COLO668 (cell line): ENCODE data around the gene HRK.

Experiments used
- DNase-seq: peaks from one replicate; lab custom pipeline; 2025; ENCODE audit not compliant: unreplicated experiment; lab: John Stamatoyannopoulos, UW

Gene HRK

GRCh38 chr12:116870306-116870705, 10.9 kb downstream of the HRK start:
- no peak for DNase-seq

DNA sequence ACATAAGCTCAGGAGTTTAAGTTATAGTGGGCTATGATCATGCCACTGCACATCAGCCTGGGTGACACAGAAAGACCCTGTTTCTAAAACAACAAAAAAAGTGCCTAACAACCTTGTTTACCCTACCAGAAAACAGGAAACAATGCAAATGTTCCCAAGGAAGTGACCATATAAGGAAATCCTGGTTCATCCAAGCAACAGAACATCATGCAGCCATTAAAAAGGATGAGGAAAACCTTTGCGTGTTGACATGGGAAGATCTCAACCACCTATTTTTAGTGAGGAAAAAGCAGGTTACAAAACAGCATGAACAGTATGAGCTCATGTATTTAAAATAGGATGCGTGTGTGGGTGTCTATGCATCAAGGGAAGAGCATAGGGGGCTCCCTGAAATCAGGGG, 13.7 kb downstream of the HRK start:
- no peak for DNase-seq

DNA sequence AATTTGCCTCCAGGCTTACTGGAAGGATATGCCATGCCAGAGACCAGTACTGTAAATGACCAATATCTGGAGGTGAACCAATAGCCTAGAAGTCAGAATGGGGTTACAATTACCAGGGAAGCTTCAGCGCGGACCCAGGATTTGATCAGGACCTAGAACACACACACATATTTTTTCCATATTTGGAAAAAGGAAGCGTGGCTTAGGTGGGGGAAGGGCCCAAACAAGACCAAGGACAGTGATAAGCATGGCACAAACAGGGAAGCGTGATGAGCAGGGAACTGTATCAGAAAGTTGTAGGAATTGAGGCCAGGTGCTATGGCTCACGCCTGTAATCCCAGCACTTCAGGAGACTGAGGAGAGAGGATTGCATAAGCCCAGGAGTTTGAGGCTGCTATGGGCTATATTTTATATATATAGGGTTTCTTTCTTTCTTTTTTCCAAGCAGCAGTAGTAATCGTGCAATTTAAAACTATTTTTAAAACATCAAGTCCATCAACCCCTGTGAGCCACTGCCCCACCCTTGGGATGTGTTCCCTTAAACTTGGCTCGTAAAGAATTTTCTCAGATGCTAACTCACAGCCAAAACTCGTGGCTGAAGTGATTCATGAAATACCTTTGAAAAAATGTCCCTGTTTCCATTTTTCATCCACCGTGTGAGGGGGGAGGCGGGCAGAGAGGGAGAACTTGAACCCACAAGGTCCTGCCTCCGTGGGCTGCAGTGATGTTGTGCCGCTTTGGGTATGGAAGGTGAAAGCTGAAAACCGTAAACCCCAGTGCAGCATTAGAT, 16.7 kb downstream of the HRK start:
- DNase-seq = no peak

DNA sequence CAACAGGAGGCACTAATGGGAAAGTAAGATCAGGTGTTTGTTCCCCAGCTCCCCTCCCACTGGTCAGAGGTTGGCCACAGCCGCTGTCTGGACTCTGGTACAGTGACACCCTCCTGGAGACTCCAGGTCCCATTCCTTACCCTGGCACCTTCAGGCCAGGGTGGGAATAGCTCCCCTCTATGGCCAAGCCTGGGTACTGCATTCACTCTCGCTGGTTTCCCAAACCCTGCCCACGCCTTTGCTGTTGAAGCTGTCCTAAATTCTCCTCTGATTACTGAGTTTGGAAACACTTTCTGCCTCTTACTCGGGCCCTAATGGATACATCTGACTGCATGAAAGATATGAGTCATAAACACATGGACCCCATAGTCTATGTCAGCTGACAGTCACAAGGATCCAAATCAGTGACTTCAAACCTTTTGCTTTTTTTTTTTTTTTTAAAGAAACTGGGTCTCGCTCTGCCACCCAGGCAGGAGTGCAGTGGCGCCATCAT, 17.9 kb downstream of the HRK start:
- no peak for DNase-seq

DNA sequence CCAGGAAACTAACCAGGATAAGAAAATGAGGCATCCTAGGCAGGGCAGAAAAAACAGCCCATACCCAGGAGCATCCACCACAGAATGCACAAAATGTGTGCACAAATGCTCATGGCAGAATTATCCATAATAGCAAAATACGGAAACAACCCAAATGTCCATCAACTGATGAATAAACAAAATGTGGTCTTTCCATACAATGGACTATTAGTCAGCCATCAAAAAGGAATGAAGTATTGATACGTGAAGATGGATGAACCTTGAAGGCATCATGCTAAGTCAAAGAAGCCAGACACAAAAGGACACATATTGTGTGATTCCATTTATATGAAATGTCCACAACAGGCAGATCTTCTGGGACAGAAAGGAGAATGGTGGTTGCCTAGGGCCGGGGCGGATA, 19.1 kb downstream of the HRK start:
- no peak for DNase-seq

DNA sequence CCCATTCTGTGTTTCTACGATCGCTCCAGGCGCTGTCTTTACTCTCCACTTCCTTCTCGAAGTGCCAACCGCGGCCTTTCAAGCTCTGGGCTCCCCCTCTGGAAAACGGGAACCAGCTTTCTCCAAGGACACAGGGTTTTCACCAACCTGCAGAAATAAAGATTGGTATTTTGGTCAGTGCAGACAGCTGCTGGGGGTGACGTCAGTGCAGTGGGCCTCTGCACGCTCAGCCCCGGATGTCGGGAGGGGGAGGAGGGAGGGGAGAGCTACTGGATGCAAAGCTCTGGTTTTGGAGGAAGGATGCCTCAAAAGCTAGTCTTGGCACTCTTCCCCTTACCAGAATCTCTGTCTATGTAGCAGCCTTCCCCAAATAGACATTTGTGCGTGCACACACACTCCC, 19.9 kb downstream of the HRK start:
- peak; percentile 69 for DNase-seq

DNA sequence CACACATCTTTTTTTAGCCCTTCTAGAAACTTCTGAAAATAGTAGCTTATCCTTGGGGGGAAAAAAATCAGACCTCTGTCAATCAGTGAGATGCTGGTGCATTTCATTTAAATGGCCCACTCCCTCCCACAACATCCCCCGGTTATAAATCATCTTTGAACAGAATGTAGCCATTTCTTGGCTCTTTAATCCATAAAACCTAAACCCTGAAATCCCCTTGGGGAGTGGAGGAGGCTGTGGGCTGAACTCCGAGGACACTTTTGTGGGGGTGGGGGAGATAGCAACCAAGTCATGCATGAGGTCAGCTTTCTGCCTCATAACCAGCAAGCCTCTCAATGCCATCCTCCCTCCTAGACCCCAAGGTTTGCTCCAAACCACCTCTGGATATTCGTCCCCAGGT, 21.0 kb downstream of the HRK start:
- no peak for DNase-seq

GRCh38 chr12:116859079-116859478, 22.2 kb downstream of the HRK start:
- no peak for DNase-seq

- DNase-seq = no peak
Measured at GRCh38 chr12:116856729-116857128, 24.5 kb downstream of the HRK start.

GRCh38 chr12:116855744-116856470, 25.3 kb downstream of the HRK start:
- no peak for DNase-seq

GRCh38 chr12:116853507-116853906, 27.7 kb downstream of the HRK start:
- no peak for DNase-seq

- no peak for DNase-seq
Measured at GRCh38 chr12:116852303-116852702, 28.9 kb downstream of the HRK start.

DNA sequence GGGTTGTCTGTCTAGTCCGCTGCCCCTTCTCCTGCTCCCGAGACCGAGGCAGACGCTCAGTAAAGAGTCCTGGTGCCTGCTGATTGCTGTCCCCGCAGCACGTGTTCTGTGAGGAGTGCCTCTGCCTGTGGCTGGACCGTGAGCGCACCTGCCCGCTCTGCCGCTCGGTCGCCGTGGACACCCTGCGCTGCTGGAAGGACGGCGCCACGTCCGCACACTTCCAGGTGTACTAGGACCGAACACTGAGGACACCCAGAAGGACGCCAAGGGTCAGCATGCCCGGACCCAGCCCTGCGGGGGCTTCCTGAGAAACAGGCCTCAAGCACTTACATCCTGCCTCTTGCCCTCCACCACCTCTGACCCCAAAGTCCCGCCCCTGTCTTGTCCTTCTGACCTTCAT, 32.0 kb downstream of the HRK start:
- no peak for DNase-seq

GRCh38 chr12:116843085-116843484, 38.2 kb downstream of the HRK start:
- DNase-seq = no peak

DNA sequence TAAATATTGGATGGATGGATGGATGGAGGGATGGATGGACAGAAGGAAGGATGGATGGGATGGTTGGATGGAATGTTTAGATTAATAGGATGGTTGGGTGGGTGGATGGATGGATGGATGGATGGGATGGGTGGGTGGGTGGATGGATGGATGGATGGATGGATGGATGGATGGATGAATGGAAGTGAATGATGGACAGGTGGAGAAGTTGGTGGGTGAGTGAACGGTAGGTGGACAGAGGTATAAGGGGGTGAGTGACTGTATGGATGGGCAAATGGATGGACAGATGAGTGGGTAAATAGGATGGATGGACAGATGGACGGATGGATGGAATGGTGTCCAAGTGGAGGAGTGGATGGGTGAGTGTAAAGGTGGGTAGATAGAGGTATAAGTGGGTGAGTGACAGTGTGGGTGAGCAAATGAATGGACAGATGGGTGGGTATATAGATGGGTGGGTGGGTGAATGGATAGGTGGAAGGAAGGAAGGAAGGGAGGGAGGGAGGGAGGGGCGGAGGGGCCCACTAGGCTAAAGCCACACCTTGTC, 41.9 kb downstream of the HRK start:
- DNase-seq = no peak

DNA sequence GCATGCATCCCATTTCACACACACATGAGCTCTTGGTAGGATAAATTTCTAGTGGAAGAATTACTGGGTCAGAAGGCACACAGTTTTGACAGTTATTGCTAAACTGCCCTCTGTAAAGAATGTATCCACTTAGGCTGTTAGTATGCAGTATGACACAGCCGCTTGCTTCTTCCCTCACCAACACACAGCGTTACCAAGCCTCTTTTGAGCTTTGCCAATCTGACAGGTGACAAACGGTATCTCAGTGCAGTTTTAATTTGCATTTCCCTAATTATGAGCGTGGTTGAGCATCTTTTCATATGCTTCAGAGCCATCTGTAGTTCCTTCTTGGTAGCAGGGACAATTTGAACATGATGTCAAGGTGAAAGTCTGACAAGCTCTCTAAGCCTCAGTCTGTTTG, 42.9 kb downstream of the HRK start:
- DNase-seq = no peak

- DNase-seq = no peak
Measured at GRCh38 chr12:116837097-116837496, 44.1 kb downstream of the HRK start.

DNA sequence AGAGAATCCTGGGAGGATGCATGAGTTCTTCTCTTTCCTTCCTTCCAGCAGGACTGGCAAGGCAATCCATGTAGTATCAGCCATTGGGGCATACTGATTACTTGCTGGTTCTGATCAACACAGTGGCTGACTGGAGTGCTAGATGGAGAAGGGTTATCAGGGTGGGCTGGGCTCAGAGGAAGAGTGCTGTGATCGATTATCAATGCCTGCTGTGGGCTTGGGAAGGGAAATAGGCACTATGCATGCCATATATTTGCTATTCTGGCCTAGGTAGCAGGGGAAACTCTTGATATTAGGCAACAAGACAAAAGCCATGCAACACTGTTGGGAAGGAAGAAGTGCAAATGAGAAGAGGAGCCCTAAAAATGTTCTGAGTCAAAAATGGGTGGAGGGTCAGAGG, 45.8 kb downstream of the HRK start:
- DNase-seq = no peak

GRCh38 chr12:116833474-116833873, 47.8 kb downstream of the HRK start:
- no peak for DNase-seq

DNA sequence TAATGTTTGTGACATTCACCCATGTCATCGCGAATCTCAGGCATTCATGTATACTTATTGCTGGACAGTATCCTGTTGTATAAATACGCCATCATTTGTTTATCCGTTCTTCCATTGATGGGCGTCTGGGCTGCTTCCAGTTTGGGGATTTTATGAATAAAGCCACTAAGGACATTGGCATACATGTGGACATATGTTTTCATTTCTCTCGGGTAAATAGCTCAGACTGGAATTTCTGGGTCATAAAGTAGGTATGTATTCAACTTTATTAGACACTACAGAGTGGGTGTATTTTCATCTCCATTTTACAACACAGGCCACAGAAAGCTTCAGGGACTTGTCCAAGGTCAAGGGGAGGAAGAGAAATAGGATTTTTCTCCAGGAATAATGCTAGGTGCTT, 48.9 kb downstream of the HRK start:
- no peak for DNase-seq

GRCh38 chr12:116827432-116827831, 53.8 kb downstream of the HRK start:
- DNase-seq = no peak

GRCh38 chr12:116821291-116821690, 60.0 kb downstream of the HRK start:
- no peak for DNase-seq
